PFSK-1 (cell line): ENCODE measurements around the gene CLEC2A.

Source experiments
- POLR2AphosphoS5 ChIP-seq: IDR thresholded peaks from 2 replicates; pipeline ENCODE4 v1.6.1; 2012; ENCODE audit warnings: low read depth, mild to moderate bottlenecking, control low read depth, low read length, moderate library complexity
- REST ChIP-seq, 2 experiments: IDR thresholded peaks; 2 replicates each; pipeline versions ENCODE4 v1.6.1 to v1.8.0; 2011 to 2012; ENCODE audit warnings: low read depth in 2 of 2, low read length in 2 of 2, control low read depth in 1 of 2, inconsistent platforms in 1 of 2, mild to moderate bottlenecking in 1 of 2, moderate library complexity in 1 of 2; ENCODE audit not compliant: insufficient read depth in 1 of 2
- TAF1 ChIP-seq: IDR thresholded peaks from 2 replicates; pipeline ENCODE4 v1.6.1; 2012; ENCODE audit warnings: low read length, control low read depth, borderline replicate concordance; ENCODE audit not compliant: insufficient read depth

DNA sequence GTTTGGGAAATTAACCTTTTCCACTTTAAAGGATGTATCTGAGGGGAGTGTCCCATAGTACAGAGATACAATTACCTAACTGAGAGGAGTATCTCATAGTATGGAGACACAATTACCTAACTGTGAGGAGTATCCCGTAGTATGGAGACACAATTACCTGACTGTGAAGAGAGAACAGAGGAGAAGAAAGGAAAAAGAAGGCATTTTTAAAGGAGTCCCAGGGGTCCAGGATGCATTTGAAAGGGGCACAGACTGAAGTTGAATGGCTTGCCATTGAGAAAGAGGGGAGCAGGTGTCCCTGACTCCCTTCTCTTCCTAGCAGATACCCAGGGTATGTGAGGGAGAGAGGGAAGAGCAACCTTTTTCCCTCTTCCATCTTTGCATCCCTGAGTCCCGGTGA, 33.0 kb downstream of the CLEC2A start:
- TF ChIP-seq TAF1 (no peak), POLR2AphosphoS5 (no peak), REST (IDR thresholded peaks at IDR 0.05; ENCODE audit: insufficient read depth in 1 of 2, low read depth in 2 of 2, low read length in 2 of 2) (no peak)
